Left ventricle myocardium superior (tissue), 1 donor: ENCODE data around the gene M1AP. TPM values are rescaled to one million over a fixed set of nuclear protein-coding genes. Genes with fewer than 3 reads are reported as not detected.
"Not testable (repeated sequence)": the region's sequence is repeated elsewhere in the genome, so short reads cannot be mapped to it uniquely, and the experiment has no call there.

Experiments
- ATAC-seq: fragments of 200-7000 bp; cut with Tn5 transposase; one replicate; pipeline ENCODE4 v1.9.1; 2020; ENCODE audit warnings: mild to moderate bottlenecking, moderate library complexity
- DNase-seq: peaks from one replicate; pipeline ENCODE4 v3.0.0-alpha.2; 2020
- intact Hi-C: fragments of 100-400 bp; cut with micrococcal nuclease; formaldehyde crosslinking; loops from one replicate; pipeline ENCODE4 v1.11.0; 2022
- total RNA-seq: library from RNA; stranded (reverse); fragmentation: NEBNext Ultra II Directional; extraction: Animal tissue kit (Norgen Biotek cat#: 25700); gene quantifications from one replicate; pipeline ENCODE4 v1.2.1, GENCODE V29; 2021
- donor health status: DM: no; HTN: yes; CAD: no; lungs with severe emphysema.

The M1AP gene
- total RNA-seq, 1 donor from 2014 or later, result not detected

DNA sequence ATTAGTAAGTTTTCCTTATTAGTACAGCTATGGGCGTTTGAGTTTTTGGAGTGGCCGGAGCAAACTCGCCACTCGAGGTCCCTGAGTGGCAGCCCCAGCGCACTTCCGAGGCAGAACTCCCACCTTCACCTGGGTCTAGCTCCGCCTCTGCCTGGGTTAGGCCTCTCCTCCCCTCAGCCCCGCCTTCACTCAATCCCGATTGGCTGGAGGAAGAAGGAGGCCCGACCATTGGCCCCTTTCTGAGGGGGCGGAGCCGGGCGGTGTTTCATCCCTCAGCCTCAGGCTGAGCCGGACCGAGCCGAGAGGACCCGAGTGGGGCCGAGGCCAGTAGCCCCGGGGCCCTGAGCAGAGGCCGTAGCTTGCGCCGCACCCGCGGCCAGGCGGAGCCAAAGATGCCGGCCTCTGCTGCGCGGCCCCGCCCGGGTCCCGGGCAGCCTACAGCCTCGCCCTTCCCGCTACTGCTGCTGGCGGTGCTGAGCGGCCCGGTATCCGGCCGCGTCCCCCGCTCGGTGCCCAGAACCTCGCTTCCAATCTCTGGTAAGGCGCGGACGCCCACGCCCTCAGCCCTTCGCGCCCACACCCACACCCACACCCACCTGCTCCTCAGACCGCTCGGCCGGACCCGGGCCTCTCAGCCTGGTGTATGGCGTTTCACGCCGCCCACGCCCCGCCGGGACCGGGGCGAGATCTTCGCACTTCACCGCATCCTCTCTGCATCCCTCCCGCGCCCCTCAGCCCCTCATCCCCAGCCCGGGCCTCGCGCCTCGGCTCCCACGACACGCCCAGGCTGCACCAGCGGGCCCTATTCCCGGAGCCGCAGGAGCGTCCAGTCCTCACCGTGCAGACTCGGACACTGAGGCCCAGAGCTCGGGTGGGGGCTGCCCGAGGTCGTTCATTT, 6.1 kb upstream of the M1AP start, which contains the start of gene SEMA4F:
TSS of gene SEMA4F (plus strand) at position 263 of the 898 bp plus-strand sequence. CDS start at position 393, 130 bp downstream.
- DNase-seq (peak; percentile 97), ATAC-seq (peak; percentile 99)
- intact Hi-C loops, result no loop called here

DNA sequence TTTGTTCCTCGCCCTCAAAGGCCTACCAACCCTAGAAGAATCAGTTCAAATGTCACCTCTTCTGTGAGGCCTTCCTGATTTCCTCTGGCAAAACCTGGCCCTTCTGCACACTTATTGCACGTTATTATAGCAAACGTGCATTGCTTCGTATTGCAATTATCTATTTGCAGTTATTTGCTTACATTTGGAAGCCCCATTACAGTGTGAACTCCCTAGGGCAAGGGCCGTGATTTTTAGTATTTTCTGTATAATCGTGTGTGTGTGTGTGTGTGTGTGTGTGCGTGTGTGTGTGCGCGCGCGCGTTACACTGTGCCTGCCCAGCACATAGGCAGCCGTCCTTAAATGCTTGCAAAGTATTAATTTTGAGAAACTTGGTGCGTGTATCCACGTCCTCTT, 5.5 kb upstream of the M1AP start:
- DNase-seq (no peak), ATAC-seq (peak; percentile 7)
- intact Hi-C loops, result no loop called here

- ATAC-seq, result no peak
- intact Hi-C loops, result no loop called here
- no peak for DNase-seq
These were observed 1.2 kb downstream of the M1AP start for GRCh38 chr2:74646834-74647482.

- ATAC-seq (no peak), DNase-seq (no peak)
- intact Hi-C loops, result no loop called here
These were observed 1.9 kb downstream of the M1AP start for GRCh38 chr2:74646201-74646600.

GRCh38 chr2:74645344-74645743, 2.8 kb downstream of the M1AP start:
- intact Hi-C loops, result no loop called here
- ATAC-seq, result no peak
- DNase-seq, result no peak

DNA sequence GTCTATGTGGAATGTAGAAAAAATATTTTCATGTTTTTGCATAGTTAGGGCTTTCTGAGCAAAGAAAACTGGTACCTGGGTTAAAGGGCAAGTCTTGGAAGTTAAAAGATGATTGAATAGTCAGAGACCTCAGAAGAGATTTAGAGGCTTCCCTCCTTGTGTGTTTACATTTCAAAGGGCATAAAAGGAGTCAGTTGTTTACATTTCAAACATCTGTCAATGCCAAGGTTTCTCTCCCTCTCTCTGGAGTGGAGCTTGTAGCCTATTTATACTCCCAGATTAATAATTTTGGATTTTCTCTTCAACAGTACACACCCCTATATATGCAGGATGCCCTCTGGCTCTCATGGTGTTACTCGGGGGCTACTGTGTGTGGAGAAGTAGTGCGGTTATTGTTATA, 8.6 kb downstream of the M1AP start:
- no peak for ATAC-seq
- DNase-seq, result no peak
- intact Hi-C loops, result no loop called here

DNA sequence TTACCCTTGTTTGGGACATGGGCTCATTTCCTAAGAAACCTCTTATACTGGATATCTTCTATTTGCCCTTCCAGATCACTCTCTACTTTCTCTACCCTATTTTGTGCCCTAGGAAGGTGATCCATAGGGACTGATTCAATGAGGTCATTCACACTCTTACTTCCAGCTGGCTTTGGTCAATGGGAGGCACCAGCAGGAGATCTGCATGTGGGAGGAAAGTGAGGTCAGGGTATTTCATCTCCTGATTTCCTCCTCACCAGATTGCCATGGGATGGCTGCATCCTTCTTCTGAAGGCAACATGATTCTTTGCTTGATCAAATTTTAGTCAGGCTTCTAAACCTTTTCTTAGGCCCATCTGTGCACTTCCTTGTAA, 15.2 kb downstream of the M1AP start:
- intact Hi-C loops, result no loop called here
- no peak for DNase-seq
- ATAC-seq, result peak; percentile 72

- peak; percentile 67 for ATAC-seq
These were observed 15.8 kb downstream of the M1AP start for GRCh38 chr2:74632209-74632938.

GRCh38 chr2:74630454-74630853, 17.7 kb downstream of the M1AP start:
- DNase-seq, ATAC-seq, intact Hi-C loops: not testable (repeated sequence)

More at GRCh38 chr2:74632209-74632938, 15.8 kb downstream of the M1AP start:
- DNase-seq, result no peak
- intact Hi-C loops, result no loop called here

DNA sequence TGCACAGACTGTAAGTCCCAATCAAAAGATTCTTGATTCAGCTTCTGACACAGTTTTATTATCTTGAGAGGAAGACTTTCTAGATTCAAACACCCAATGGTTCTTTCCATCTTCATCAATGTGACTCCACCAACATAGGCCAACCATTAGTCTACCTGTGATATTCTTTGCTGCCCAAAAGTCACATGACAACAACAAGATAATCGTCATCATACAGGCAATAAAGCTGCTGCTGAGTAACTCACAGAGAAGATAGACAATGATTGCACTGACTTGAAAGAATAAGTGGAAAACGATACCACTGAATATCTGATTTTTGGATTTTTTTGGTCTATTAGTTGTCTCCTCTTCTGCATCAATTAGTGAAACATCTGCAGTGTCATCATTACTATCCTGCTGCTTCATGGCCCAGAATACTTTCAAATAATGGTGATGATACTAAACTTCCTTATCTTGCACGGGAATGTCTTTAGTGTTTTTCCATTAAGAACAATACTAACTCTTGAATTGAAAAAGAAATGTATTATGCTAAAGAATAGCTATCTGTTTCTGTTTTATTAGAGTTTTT, 19.5 kb downstream of the M1AP start:
- ATAC-seq (no peak), DNase-seq (no peak)
- intact Hi-C loops, result no loop called here

GRCh38 chr2:74625658-74626425, 22.3 kb downstream of the M1AP start:
- intact Hi-C loops, result no loop called here
- no peak for ATAC-seq
- no peak for DNase-seq

- ATAC-seq, result no peak
- intact Hi-C loops, result no loop called here
- no peak for DNase-seq
These were observed 27.5 kb downstream of the M1AP start for GRCh38 chr2:74620671-74621070.

- ATAC-seq, result no peak
These were observed 28.4 kb downstream of the M1AP start for GRCh38 chr2:74619651-74620297.

GRCh38 chr2:74618410-74619083, 29.6 kb downstream of the M1AP start:
- intact Hi-C loops, result no loop called here
- no peak for ATAC-seq
- no peak for DNase-seq

More at GRCh38 chr2:74619651-74620297, 28.4 kb downstream of the M1AP start:
- intact Hi-C loops, result no loop called here
- DNase-seq, result no peak

- DNase-seq (no peak), ATAC-seq (no peak)
- intact Hi-C loops, result no loop called here
These were observed 31.0 kb downstream of the M1AP start for GRCh38 chr2:74617122-74617521.

DNA sequence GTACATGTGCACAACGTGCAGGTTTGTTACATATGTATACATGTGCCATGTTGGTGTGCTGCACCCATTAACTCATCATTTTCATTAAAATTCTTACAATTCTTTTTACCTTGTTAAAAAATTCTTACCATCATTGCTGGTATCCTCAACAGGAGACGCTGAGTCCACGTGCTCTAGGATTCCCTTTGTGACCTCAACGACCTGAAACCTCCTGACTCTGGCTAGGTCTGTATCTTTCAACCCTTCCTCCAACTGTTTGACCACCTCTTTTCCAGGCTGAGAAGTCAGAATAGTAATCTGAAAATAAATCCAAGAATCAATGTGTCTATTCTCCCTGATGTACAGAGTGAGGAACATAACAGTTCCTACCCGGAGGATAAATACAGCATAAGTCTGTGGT, 41.2 kb downstream of the M1AP start:
- no peak for DNase-seq
- intact Hi-C loops, result no loop called here

DNA sequence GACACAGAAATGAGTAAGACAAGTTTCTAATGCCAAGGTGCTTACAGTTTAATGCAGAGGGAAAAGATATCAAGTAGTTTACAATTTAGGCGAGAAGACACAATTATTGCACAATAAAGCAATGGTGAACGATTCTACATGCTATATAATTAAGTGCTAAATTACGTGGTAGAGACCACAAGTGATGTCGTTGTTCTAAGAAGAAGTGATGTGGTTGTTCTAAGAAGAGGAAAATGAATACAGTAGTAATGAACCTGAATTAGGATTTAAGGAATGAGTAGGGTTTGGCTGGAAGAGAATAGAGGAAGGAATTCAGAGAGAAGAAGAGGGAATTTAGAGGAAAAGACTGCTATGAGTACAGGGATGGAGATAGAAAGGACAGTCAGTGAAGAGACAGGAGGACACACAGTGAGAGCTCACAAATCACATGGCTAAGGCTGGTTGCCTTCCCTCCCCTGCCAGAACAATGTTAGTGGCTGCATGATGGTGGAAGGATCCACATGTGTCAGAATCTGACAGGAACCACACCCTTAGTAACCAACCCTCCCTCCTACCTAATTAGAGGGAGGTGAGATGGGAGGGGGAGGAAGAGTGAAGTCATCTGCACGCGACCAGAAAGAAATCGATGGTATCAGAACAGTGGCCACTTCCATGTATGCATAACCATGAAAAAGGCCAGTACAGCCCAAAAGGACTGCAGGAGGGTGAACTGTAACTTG, 44.7 kb downstream of the M1AP start:
- no peak for ATAC-seq
- DNase-seq, result no peak
- intact Hi-C loops, result no loop called here

More for the DNA sequence above, 41.2 kb downstream of the M1AP start:
- ATAC-seq, result no peak
